ENCODE data around the gene IQCK.
A peak's percentile ranks its signal among the peaks of the same experiment; 100 is the strongest.
"Not testable (repeated sequence)": the region's sequence is repeated elsewhere in the genome, so short reads cannot be mapped to it uniquely, and the experiment has no call there.

The IQCK gene

DNA sequence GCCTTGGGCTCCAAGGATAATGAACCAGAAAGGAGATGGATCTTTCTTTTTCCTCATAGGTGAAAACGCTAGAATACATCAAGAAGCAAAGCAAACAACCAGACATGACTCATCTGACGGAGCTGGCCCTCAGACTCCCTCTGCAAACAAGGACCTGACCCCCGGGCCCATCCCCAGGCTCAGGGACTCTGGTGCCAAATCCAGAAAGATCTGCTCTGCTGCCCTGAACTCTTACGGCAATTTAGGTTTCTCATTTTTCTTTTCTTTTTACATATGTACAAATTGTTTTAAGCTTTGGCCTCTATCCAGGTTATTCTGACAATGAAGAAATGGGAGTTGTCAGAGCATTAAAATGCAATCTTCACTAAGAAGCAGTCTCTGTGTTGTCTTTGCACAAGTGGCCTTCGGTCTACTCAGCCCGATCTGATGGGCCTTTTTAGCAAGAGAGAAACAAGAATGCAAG, 17.7 kb upstream of the IQCK start:
- DNase-seq = peak; percentile 80

DNA sequence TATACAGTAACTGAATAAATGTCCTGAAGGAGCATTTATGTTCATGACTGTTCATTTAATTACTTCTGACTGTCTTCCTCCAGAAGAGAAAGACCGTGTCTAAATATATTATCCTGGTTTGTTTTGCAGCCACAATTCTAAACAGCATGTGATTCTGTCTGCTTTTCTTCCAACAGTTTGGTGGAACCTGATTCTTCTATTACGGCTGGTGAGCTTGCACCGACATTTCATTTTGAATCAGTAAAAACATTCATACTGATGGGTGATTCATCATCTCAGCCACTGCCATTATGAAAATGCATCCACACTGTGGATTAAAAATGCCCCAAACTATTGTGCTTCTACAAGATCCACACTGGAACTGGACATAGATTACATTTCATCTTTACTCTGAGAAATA, 17.0 kb upstream of the IQCK start:
- DNase-seq = no peak

DNA sequence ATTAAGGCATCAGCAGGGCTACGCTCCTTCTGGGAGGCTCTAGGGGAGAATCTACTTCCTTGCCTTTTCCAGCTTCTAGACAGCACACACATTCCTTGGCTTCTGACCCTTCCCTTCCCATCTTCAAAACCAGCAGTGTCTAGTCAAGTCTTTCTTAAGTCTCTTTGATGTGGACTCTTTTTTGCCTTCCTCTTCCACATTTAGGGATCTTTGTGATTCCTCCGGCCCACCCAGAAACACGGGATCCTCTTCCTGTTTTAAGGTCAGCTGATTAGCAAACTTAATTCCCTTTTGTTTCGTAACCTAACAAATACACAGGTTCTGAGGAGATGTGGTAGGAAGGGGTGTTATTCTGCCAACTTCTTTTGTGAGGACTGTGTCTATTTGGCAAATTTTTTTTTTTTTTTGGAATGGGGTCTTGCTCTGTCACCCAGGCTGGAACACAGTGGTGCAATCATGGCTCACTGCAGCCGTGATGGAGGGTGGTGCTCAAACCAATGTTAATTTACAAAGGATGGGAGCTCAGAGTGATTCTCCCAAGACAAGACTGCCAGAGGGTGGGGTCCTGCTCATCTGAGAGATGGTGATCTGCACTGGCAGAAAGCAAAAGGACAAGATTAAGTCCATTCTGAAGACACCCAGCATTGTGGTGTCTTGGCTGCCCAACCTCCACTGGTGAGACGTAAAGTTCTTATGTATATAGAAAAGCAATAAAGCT, 14.7 kb upstream of the IQCK start:
- no peak for DNase-seq

DNA sequence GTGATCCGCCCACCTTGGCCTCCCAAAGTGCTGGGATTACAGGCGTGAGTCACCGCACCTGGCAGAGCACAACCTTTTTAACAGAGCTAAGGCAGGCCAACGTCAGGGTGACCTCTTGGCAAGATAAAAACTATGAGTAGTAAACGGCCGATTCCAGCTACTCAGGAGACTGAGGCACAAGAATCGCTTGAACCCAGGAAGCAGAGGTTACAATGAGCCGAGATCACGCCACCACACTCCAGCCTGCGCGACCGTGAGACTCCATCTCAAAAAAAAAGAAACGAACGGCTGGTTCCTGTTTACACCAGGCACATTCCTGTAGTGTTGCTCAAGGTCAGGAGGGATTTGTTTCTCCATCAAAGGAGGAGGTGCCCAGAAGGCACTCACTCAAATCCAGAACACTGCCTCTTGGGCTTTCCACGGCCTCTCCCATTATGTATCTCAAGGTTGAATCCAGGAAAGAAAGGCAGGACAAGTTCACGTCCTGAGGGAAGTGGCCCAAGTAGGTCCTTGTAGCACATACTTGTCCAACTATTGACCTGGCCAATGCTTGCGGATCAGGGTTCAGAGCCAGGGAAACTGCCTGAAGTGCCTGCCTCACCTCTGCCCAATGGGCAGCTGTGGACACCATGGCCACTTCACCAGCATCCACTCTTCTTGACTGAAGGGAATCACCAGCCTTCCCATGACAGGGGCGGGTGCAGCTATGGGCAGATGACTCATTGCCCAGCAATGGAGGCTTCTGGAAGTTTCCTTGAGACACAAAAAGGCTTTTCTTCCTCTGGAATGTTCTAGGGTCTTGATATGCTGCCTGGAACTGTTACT, 13.5 kb upstream of the IQCK start:
- no peak for DNase-seq

DNA sequence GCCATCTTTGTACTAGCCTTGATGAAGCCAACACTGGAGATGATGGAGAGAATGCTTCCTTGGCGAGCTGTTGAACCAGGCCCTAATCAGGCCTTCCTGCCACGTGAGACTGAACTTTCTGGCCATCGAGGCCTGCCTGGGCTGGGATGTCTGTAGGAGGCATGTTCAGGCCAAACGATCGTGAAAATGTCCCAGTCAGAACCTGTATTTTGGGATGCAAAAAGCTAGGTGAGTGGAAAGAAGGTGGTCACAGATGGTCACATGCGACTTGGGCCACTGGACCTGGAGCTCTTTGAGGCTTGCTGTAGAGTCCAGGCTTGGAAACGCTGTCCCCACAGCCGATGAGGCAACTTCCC, 12.9 kb upstream of the IQCK start:
- DNase-seq = no peak

DNA sequence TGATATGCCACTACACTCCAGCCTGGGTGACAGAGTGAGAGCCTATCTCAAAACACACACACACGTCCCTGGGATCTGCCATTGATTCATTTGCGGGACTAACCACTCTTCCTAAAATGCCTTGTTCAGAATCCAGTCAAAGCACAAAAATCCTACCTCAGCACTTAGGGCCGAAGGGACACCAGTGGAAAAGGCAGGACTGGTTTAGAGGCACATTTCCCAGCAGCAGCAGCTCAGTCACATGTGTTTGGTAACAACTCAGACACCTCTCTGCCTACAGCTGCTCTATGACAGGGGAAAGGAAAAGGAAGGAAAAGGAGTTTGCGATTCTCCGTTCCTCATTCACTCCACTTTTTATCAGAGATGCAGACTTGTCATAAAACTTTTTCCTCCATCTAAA, 12.2 kb upstream of the IQCK start:
- DNase-seq = no peak

DNA sequence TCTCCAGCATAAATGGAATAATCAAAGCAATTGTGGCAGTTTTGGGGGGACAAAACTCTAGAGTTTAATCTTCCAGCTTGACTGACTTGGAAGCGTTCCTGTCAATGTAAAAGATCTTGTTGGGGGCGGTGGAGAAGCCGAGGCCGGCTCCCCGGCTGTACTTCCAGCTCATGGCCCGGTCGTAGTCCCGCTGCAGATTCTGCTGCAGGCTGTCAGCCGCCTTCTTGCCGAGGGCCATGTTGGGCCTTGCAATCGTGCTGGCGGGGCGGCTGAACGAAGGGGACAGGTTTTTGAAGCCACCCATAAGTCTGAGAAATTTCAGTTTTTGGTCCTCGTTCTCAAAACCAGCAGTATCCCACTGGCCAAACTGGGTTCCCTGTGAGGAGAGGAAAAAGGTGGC, 11.2 kb upstream of the IQCK start:
- no peak for DNase-seq

DNA sequence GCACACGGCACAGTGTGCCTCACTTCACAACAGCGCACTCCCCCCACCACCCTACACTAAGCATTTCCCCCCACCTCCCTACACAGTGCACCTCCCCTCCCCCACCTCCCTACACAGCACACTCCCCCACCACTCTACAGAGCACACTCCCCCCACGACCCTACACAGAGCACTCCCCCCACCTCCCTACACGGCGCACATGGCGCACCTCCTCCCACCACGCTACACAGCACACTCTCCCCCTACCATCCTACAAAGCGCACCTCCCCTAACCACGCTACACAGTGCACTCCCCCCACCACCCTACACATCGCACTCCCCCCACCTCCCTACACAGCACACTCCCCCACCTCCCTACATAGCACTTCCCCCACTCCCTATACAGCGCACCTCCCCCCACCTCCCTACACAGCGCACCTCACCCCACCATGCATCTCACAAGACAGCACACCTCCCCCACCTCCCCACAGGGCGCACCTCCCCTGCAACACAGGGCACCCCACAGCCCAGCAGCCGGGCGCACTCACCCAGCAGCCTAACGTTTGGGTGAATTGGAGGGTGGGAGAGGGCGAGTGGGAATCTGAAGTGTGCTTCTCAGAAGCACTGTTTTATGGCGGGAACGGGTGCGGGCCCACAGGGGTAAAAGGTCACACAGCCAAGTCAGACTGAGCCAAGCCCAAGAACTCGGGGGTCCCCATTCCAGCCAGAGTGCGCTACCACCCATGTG, 10.3 kb upstream of the IQCK start:
- DNase-seq = no peak

DNA sequence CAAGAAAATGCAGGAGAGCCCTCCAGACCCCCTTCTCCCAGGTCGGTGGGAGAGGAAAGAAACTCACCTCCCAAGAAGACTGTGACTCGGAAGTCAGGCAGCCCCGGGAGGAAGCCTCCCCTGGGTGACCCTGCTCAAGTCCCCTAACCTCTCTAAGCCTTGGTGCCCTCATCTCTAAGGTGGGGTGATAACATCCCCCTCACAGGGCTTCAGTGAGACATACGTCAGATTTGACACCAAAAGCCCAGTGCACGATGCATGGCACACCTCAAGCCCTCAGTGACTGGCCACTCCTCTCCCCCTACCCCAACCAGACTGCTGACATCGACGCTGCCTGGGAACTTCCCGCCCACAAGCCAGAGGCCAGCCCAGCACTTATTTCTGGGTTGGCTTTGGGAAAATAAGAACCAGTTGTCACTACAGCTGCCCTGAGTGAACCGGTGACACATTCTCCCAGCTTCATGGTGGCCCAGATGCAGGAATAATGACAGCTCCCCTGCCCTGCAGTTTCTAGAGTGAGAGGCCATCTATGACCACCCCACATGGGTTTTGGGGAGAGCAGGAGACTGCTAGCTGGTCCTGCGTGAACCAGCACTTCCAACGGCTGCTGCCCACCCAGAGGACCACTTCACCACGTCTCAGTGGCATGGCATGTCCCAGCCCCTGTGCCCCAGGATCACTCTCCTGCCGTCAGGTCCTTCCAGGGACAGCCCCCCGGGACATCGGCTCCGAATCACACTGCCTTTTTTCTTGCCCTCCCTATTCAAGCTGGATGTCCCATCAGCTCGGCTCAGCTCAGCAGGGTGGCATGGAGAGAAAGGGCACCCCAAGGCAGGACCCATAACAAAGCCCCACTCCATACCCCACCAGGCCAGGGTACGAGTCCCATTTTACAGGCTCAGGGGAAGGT, 9.5 kb upstream of the IQCK start:
- DNase-seq = no peak

DNA sequence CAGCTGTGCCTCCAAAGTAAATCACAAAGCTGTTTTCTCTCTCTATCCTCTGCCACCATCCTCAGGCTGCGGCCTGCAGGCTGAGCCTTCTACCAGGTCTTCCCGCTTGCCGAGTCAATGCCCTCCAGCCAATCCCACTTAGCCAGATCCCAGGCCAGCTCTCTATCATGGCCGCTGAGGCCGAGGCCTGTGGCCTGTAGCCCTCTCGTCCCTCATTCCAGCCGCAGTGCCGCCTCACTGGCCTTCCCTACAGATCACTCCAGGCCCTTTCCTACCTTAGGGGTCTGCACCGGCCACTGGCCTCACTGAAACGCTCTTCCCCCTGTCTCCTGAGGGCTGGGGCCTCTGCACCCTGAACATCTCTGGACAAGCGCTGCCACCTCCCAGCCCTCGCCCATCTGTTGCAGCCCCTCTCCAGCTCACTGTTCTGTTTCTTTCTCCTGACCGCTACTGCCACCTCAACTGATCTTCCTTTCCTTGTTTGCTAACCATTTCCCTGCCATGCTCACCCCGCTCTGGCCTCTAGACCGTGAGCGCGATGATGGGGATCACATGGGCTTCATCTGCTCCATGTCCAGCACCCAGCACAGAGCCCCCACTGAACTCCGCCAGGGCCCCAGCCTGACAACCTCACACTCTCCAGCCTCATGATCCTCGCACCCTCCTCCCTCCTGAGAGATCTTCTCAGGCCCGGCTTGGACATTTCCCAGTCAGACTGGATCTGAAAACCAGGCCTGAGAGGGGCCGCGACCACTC, 8.5 kb upstream of the IQCK start:
- DNase-seq = no peak

DNA sequence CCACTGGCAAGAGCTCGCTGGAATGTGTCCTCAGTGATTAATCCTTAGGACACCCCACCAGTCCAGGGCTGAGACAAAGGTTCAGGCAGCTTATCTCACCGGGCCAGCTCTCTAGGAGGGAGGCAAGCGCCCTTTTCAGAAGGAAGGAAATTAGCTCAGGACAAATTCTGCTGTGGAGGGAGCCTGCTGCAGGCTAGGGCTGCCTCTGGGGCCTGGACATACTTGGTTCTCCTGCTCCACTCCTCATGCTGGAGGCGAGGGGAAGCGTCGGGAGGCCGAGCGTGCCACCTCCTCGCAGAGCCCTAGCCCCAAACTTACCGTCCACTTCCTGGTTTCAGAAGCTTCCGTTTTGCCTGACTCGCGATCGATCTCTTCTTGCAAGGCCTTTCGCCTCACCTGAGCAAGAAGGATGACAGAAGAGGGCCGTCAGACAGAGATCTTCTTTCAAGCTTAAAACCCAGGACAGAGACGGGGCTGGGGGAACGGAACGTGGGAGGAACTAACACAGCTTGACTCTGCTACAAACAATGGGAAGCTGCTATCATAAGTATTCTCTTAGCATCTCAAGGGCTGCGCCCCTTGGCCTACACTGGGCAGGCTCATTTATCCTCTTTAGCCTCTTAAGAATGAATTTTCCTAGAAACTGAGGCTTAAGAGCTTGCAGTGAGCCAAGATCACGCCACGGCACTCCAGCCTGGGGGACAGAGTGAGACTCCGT, 7.7 kb upstream of the IQCK start:
- DNase-seq = no peak

DNA sequence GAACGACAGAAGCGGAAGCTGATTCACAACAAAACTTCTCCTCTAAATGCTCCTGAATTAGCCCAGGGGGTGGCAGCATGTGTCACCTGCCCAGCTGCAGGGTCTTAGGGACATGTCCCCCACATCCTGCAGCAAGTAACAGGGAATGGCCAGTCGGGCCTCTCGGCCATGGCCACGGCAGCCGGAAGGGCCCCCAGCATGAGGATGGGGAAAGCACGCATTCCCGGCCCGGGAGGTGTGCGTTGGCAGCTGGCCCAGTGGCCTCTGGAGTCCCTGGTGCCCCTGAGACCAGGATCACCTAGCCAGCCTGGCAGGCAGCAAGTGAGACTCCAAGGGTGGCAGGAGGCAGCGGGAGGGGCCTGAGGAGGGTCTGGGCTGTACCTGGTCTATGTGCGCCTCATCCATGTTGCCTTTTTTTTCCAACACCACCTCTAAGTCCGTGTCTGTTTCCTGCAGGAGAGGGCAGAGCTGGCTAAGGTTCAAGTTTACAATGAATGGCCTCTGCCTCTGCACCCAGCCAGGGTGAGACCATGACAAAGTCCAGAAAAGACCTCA, 7.0 kb upstream of the IQCK start:
- DNase-seq = no peak

DNA sequence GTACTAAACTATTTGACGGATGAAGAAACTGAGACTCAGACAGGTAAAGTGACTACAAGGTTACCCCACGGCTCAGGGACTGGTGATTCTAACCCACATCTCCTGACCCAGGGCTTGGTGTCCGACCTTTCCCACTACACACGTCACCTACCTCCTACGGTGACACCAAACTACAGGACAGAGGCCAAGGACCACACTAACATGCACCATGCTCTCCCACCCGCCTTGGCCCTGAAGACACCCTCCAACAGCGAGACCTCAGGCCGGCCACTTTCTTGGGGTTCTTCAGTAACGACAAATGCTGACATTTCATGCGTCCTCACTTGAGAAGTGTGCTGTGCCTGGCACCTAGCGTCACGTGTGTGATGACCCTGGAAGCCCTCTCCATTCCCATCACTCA, 6.4 kb upstream of the IQCK start:
- DNase-seq = no peak

DNA sequence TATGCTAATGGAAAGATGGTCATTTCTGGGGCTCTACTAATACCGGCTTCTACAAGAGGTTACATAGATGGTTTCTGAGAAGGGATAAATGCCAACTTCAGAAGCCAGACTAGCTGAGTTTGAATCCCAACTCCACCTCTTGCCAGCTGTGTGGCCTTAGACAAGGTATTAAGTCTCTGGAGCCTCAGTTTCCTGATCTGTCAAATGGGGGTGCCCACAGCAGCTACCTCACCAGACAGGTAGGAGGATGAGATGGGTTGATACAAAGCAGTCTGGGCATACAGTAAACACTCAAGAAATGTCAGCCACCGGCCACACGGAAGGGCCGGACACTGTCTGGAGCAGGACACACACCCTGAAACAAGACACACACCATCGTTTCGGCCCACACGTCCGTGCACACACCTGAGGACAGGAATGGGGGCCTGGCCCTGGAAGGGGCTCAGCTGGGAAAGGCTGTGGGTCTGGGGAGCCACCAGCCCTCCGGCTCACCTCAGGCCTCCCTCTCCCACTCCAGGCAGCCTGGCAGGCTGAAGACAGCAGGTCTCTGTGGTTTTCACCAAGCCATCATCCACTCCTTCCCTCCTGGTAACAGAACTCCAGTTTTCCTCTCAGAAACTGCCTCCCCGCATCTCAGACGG, 5.5 kb upstream of the IQCK start:
- no peak for DNase-seq

DNA sequence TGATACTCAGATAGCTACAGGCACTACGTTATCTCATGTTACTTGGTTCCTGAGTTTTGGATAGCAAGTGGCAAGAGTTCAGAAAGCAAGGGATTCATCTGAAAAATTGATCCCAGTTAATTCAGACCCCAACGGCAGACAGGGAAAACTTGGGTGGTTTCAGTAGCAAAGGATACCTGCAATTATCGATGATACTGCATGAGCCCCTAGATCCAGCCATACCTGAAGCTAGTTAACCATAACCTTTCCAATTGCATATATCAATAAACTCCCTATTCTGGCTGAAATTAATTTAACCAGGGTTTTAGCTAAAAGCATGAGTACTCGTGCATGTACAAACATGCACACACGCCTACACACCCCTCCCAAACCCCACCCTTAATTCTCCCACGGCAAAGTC, 4.4 kb upstream of the IQCK start:
- no peak for DNase-seq

DNA sequence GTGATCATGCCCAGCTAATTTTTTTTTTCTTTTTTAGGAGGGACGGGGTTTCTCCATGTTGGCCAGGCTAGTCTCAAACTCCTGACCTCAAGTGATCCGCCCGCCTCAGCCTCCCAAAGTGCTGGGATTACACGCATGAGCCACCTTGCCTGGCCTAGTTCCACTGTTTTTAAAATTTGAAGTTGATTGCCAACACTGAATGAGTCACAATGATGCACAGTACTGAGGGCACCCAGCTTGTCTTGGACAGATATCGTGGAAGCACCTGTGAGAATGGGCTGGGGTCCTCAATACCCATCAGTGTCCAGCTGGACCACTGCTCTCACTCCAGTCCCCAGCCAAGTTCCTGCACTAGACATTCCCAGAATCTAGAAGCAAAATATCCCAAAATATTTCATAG, 2.5 kb upstream of the IQCK start:
- no peak for DNase-seq

DNA sequence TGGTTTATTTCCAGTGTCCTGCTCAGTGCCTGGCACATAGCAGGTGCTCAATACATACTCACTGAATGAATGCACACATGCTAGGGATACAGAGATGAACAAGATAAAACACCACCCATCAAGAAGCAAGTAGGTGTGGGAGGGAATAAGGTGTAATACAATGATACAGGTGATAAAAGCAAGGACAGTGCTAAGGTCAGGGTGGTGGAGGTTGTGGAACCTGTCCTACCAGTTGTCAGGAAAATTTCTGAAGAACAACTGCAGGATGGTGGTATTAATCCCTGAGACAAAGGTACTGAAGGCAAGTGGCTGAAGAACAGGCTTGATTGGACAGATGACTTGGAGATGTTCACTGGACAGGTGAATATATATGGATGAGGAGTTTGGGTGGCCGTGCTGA, 1.9 kb upstream of the IQCK start:
- peak; percentile 76 for DNase-seq

DNA sequence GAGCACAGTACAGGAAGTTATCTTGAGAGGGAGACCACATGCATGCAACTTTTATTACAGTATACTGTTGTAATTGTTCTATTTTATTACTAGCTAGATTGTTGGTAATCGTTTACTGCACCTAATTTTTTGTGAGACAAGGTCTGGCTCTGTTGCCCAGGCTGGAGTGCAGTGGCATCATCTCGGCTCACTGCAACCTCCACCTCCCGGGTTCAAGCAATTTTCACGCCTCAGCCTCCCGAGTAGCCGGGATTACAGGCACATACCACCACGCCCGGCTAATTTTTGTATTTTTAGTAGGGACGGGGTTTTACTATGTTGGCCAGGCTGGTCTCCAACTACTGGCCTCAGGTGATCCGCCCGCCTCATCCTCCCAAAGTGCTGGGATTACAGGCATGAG, 1.3 kb upstream of the IQCK start:
- not testable (repeated sequence) for DNase-seq

DNA sequence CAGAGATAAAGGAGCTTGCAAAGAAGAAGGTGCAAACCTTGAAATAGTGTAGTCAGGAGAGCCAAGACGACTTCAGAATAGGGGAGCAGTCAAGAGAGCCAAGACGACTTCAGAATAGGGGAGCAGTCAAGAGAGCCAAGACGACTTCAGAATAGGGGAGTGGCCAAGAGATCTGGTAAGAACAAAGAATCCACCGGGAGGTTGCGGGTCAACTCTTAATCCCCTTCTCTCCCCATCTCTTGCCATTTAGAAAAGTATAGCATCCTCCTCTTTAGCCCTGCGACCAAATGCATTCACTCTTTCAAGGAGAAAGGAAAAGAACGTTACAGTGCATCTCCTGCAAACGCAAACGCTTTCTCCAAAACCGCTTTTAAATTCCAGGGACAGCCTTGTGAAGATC, 757 bp upstream of the IQCK start:
- no peak for DNase-seq

DNA sequence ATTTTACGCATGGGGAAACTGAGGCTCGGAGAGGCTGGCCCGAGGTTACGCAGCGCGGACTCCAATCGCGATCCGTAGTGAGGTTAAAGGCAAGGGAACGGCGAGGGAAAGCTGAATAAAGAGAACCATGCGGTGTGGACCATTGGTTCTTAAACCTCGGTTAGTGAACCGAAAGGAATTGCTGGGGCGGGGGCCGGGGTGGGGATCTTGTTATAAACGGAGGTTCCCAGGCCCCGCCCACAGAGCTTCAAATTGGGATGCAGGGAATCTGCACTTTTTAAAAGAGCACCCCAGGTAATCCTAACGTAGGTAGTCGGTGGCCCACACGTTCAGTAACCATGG, 524 bp downstream of the IQCK start:
- peak; percentile 62 for DNase-seq
